ENCODE data around the gene KIF5C.

KIF5C gene

GRCh38 chr2:148896136-148896535 lies 21.1 kb downstream of the KIF5C start:
- H3K27ac ChIP-seq (ENCODE audit: low read depth, low read length, poor library complexity, severe bottlenecking), result no peak overlapping the region
- no peaks in the 10 kb centered on the region for H4K20me1 ChIP-seq (ENCODE audit: insufficient read depth, low read length)
- no peak overlapping the region for H3K4me3 ChIP-seq (ENCODE audit: low read depth, low read length, poor library complexity, severe bottlenecking)
- no peak overlapping the region for H3K9ac ChIP-seq (ENCODE audit: low read length)
- H3K9me2 ChIP-seq (ENCODE audit: low read depth, low read length), result no peaks in the 10 kb centered on the region
- no peaks in the 10 kb centered on the region for H3K79me2 ChIP-seq (ENCODE audit: insufficient read depth, low read length)
- H3K27me3 ChIP-seq (ENCODE audit: insufficient read depth, low read length), result no peaks in the 10 kb centered on the region
- H3K36me3 ChIP-seq (ENCODE audit: insufficient read depth, low read length), result no peaks in the 10 kb centered on the region; the same call in 1 of the 2 replicates
- peaks cover 7% of the 10 kb centered on the region; the same call in 1 of the 2 replicates for H3K9me3 ChIP-seq (ENCODE audit: low read length)
- no peak overlapping the region for H3K4me2 ChIP-seq (ENCODE audit: low read length)
- no peaks in the 10 kb centered on the region for H3F3A ChIP-seq (ENCODE audit: insufficient read depth, low read length)
- no peaks in the 10 kb centered on the region for H3K4me1 ChIP-seq (ENCODE audit: insufficient read depth, low read length, severe bottlenecking)
- no peak for TF ChIP-seq EZH2 (IDR thresholded peaks at IDR 0.05; ENCODE audit: borderline replicate concordance, low read length)
- no peak for TF ChIP-seq CTCF (IDR thresholded peaks at IDR 0.05; ENCODE audit: low read length)
- H2AFZ ChIP-seq (ENCODE audit: low read length), result no peak overlapping the region

GRCh38 chr2:148899638-148900318 lies 24.8 kb downstream of the KIF5C start:
- H2AFZ ChIP-seq (ENCODE audit: low read length), result no peak overlapping the region
- no peak overlapping the region for H3K4me2 ChIP-seq (ENCODE audit: low read length)
- TF ChIP-seq CTCF (IDR thresholded peaks at IDR 0.05; ENCODE audit: low read length), result no peak
- no peak for TF ChIP-seq EZH2 (IDR thresholded peaks at IDR 0.05; ENCODE audit: borderline replicate concordance, low read length)

GRCh38 chr2:148900350-148900837 lies 25.4 kb downstream of the KIF5C start:
- no peak for TF ChIP-seq EZH2 (IDR thresholded peaks at IDR 0.05; ENCODE audit: borderline replicate concordance, low read length)
- TF ChIP-seq CTCF (IDR thresholded peaks at IDR 0.05; ENCODE audit: low read length), result no peak
- Histone ChIP-seq H2AFZ (ENCODE audit: low read length) (no peak overlapping the region), H3K79me2 (ENCODE audit: insufficient read depth, low read length) (no peaks in the 10 kb centered on the region), H3K9me2 (ENCODE audit: low read depth, low read length) (no peaks in the 10 kb centered on the region), H3K4me1 (ENCODE audit: insufficient read depth, low read length, severe bottlenecking) (no peaks in the 10 kb centered on the region), H3K36me3 (ENCODE audit: insufficient read depth, low read length) (no peaks in the 10 kb centered on the region), H3K9ac (ENCODE audit: low read length) (no peak overlapping the region), H3K27ac (ENCODE audit: low read depth, low read length, poor library complexity, severe bottlenecking) (no peak overlapping the region), H3K4me2 (ENCODE audit: low read length) (no peak overlapping the region), H3K27me3 (ENCODE audit: insufficient read depth, low read length) (no peaks in the 10 kb centered on the region), H3K9me3 (ENCODE audit: low read length) (no peaks in the 10 kb centered on the region), H3K4me3 (ENCODE audit: low read depth, low read length, poor library complexity, severe bottlenecking) (no peak overlapping the region), H3F3A (ENCODE audit: insufficient read depth, low read length) (no peaks in the 10 kb centered on the region), H4K20me1 (ENCODE audit: insufficient read depth, low read length) (no peaks in the 10 kb centered on the region)

More at GRCh38 chr2:148899638-148900318, 24.8 kb downstream of the KIF5C start:
- H3K9ac ChIP-seq (ENCODE audit: low read length), result no peak overlapping the region
- no peaks in the 10 kb centered on the region for H3K27me3 ChIP-seq (ENCODE audit: insufficient read depth, low read length)
- H3K79me2 ChIP-seq (ENCODE audit: insufficient read depth, low read length), result no peaks in the 10 kb centered on the region
- H3K9me3 ChIP-seq (ENCODE audit: low read length), result no peaks in the 10 kb centered on the region
- H3K36me3 ChIP-seq (ENCODE audit: insufficient read depth, low read length), result no peaks in the 10 kb centered on the region
- no peak overlapping the region for H3K4me3 ChIP-seq (ENCODE audit: low read depth, low read length, poor library complexity, severe bottlenecking)
- H3K27ac ChIP-seq (ENCODE audit: low read depth, low read length, poor library complexity, severe bottlenecking), result no peak overlapping the region
- H3K4me1 ChIP-seq (ENCODE audit: insufficient read depth, low read length, severe bottlenecking), result no peaks in the 10 kb centered on the region
- no peaks in the 10 kb centered on the region for H4K20me1 ChIP-seq (ENCODE audit: insufficient read depth, low read length)
- H3K9me2 ChIP-seq (ENCODE audit: low read depth, low read length), result no peaks in the 10 kb centered on the region
- no peaks in the 10 kb centered on the region for H3F3A ChIP-seq (ENCODE audit: insufficient read depth, low read length)

All from OCI-LY1 (cell line).